H1 (cell line): Measurements from ENCODE around the gene GRM8. TPM values are rescaled to one million over a fixed set of nuclear protein-coding genes. Genes with fewer than 3 reads are reported as not detected.

Experiments
- CTCF ChIA-PET: fragments of 300-600 bp; sonication (Branson Sonifier 250); formaldehyde crosslinking; loops from one replicate; lab custom pipeline; 2021; ENCODE audit not compliant: partially characterized antibody; lab: Charles Lee
- POLR2A ChIA-PET: fragments of 300-600 bp; sonication (Branson Sonifier 250); formaldehyde crosslinking; loops from one replicate; lab custom pipeline; 2021; ENCODE audit warnings: inconsistent platforms; ENCODE audit not compliant: partially characterized antibody; lab: Charles Lee
- DNase-seq, 2 experiments: peaks; one replicate each; pipeline versions ENCODE4 v3.0.0 to v3.0.0-alpha.2; 2010 to 2022; ENCODE audit warnings: low spot score in 2 of 2, low read depth in 1 of 2, mixed read lengths in 1 of 2
- FAIRE-seq: peaks from 2 replicates; lab custom pipeline; 2011; peaks lifted over from hg19 to GRCh38; lab: Jason Lieb, UNC
- H2AFZ ChIP-seq: 2 replicates; pipeline ENCODE4 v1.8.1; 2012; ENCODE audit warnings: low read length, inconsistent platforms
- H2AK5ac ChIP-seq: 2 replicates; pipeline ENCODE4 v1.6.1; 2013; ENCODE audit warnings: low read depth, low read length
- H2BK120ac ChIP-seq: replicated peaks from 2 replicates; pipeline ENCODE3; 2013; ENCODE audit warnings: low read depth, low read length, inconsistent platforms
- H2BK12ac ChIP-seq: 2 replicates; pipeline ENCODE4 v1.6.1; 2013; ENCODE audit warnings: low read depth, low read length
- H2BK15ac ChIP-seq: 2 replicates; pipeline ENCODE4 v1.6.1; 2013; ENCODE audit warnings: low read length
- H2BK20ac ChIP-seq: 2 replicates; pipeline ENCODE4 v1.6.1; 2013; ENCODE audit warnings: low read length
- H2BK5ac ChIP-seq: 2 replicates; pipeline ENCODE4 v1.6.1; 2013; ENCODE audit warnings: low read depth, low read length
- H3K14ac ChIP-seq: 2 replicates; pipeline ENCODE4 v1.6.1; 2013; ENCODE audit warnings: inconsistent platforms; ENCODE audit not compliant: insufficient read length
- H3K18ac ChIP-seq: 2 replicates; pipeline ENCODE4 v1.6.1; 2013; ENCODE audit warnings: low read length; ENCODE audit errors: extremely low read depth
- H3K23ac ChIP-seq: 2 replicates; pipeline ENCODE4 v1.6.1; 2013; ENCODE audit warnings: inconsistent platforms; ENCODE audit not compliant: insufficient read length
- H3K23me2 ChIP-seq: 2 replicates; pipeline ENCODE4 v1.6.1; 2013; ENCODE audit warnings: low read depth, low read length
- H3K27ac ChIP-seq: 2 replicates; pipeline ENCODE4 v1.6.1; 2011; ENCODE audit warnings: low read depth, low read length, inconsistent platforms
- H3K27me3 ChIP-seq, 4 experiments: replicated peaks in 1 of 4; 1 replicate in 1 of 4; 2 replicates in 3 of 4; pipeline versions ENCODE4 v1.6.1 to v1.8.1; 2011 to 2013; ENCODE audit warnings: low read length in 3 of 4, mild to moderate bottlenecking in 3 of 4, inconsistent platforms in 2 of 4, mixed read lengths in 2 of 4, moderate library complexity in 1 of 4; ENCODE audit not compliant: control insufficient read depth in 3 of 4, insufficient read depth in 3 of 4; ENCODE audit errors: extremely low read depth in 1 of 4
- H3K36me3 ChIP-seq, 4 experiments: 2 replicates each; pipeline versions ENCODE4 v1.6.1 to v1.8.1; 2011 to 2013; ENCODE audit warnings: mild to moderate bottlenecking in 4 of 4, low read length in 3 of 4, moderate library complexity in 2 of 4, control low read depth in 1 of 4, inconsistent platforms in 1 of 4; ENCODE audit not compliant: insufficient read depth in 4 of 4, control insufficient read depth in 2 of 4
- H3K4ac ChIP-seq: replicated peaks from 2 replicates; pipeline ENCODE3; 2013; ENCODE audit warnings: low read length, low read depth, mixed read lengths, inconsistent platforms; ENCODE audit not compliant: insufficient read length
- H3K4me1 ChIP-seq, 4 experiments: replicated peaks in 1 of 4; 1 replicate in 1 of 4; 2 replicates in 3 of 4; pipeline versions ENCODE4 v1.6.1 to v1.8.1; 2011 to 2013; ENCODE audit warnings: low read length in 3 of 4, inconsistent platforms in 2 of 4, mixed read lengths in 1 of 4; ENCODE audit not compliant: insufficient read depth in 4 of 4, control insufficient read depth in 3 of 4
- H3K4me2 ChIP-seq, 2 experiments: 2 replicates each; pipeline versions ENCODE4 v1.6.1 to v1.8.1; 2011 to 2013; ENCODE audit warnings: low read depth in 2 of 2, low read length in 2 of 2, control low read depth in 1 of 2, inconsistent platforms in 1 of 2, mild to moderate bottlenecking in 1 of 2; ENCODE audit not compliant: insufficient read depth in 1 of 2
- H3K4me3 ChIP-seq, 4 experiments: fragments of 200-600, 300-600 bp in 1 of 4; sonication (generic), shearing (Covaris generic), sonication (Bioruptor Twin) in 1 of 4; 2 replicates each; pipeline versions ENCODE4 v1.5.1 to v1.8.1; 2011 to 2016; ENCODE audit warnings: low read length in 4 of 4, low read depth in 3 of 4, control low read depth in 2 of 4, inconsistent platforms in 2 of 4, mild to moderate bottlenecking in 2 of 4, mixed read lengths in 1 of 4, moderate library complexity in 1 of 4; ENCODE audit not compliant: insufficient read depth in 2 of 4; ENCODE audit errors: extremely low read depth in 1 of 4
- H3K56ac ChIP-seq: replicated peaks from 2 replicates; pipeline ENCODE3; 2013; ENCODE audit warnings: low read depth, mild to moderate bottlenecking, mixed read lengths, low read length, inconsistent platforms; ENCODE audit not compliant: insufficient read length
- H3K79me1 ChIP-seq: 2 replicates; pipeline ENCODE4 v1.6.1; 2013; ENCODE audit warnings: low read depth, low read length, control low read depth
- H3K79me2 ChIP-seq, 2 experiments: 2 replicates each; pipeline versions ENCODE4 v1.6.1 to v1.8.1; 2012 to 2013; ENCODE audit warnings: low read length in 2 of 2, mild to moderate bottlenecking in 2 of 2, inconsistent platforms in 1 of 2; ENCODE audit not compliant: insufficient read depth in 2 of 2, control insufficient read depth in 1 of 2
- H3K9ac ChIP-seq, 4 experiments: replicated peaks in 1 of 4; 1 replicate in 1 of 4; 2 replicates in 3 of 4; pipeline versions ENCODE4 v1.6.1 to v1.8.1; 2011 to 2013; ENCODE audit warnings: low read depth in 3 of 4, low read length in 3 of 4, control low read depth in 2 of 4, mild to moderate bottlenecking in 2 of 4, moderate library complexity in 2 of 4, inconsistent platforms in 1 of 4; ENCODE audit errors: extremely low read depth in 1 of 4
- H3K9me3 ChIP-seq, 2 experiments: 2 replicates each; pipeline versions ENCODE4 v1.6.1 to v1.8.1; 2012 to 2013; ENCODE audit warnings: mild to moderate bottlenecking in 2 of 2, moderate library complexity in 2 of 2, control low read depth in 1 of 2, inconsistent platforms in 1 of 2, low read depth in 1 of 2, low read length in 1 of 2, mixed read lengths in 1 of 2; ENCODE audit not compliant: insufficient read depth in 2 of 2
- H4K20me1 ChIP-seq, 2 experiments: replicated peaks in 1 of 2; 2 replicates each; pipeline versions ENCODE3 to v1.8.1; 2011 to 2013; ENCODE audit warnings: inconsistent platforms in 2 of 2, low read length in 2 of 2, mild to moderate bottlenecking in 1 of 2; ENCODE audit not compliant: insufficient read depth in 2 of 2, control insufficient read depth in 1 of 2
- H4K5ac ChIP-seq: 2 replicates; pipeline ENCODE4 v1.6.1; 2013; ENCODE audit warnings: low read length, low read depth, mixed read lengths, inconsistent platforms; ENCODE audit not compliant: insufficient read length
- H4K8ac ChIP-seq: 2 replicates; pipeline ENCODE4 v1.8.0; 2013; ENCODE audit warnings: mild to moderate bottlenecking, moderate library complexity, low read length, inconsistent platforms; ENCODE audit not compliant: insufficient read depth; ENCODE audit errors: extremely low read depth
- H4K91ac ChIP-seq: replicated peaks from 2 replicates; pipeline ENCODE3; 2013; ENCODE audit warnings: low read length, mixed read lengths, inconsistent platforms; ENCODE audit not compliant: insufficient read length
- KDM1A ChIP-seq: fragments of 200-600, 300-600 bp; sonication (generic); IDR thresholded peaks from 2 replicates; pipeline ENCODE4 v1.7.1; 2016; ENCODE audit warnings: mild to moderate bottlenecking, low read length, borderline replicate concordance
- NANOG ChIP-seq: IDR thresholded peaks from 2 replicates; pipeline ENCODE4 v1.6.1; 2011; ENCODE audit warnings: low read length, low read depth, mild to moderate bottlenecking, inconsistent platforms; ENCODE audit not compliant: insufficient read depth, poor library complexity, severe bottlenecking
- POLR2A ChIP-seq, 2 experiments: IDR thresholded peaks; 1 replicate in 1 of 2; 2 replicates in 1 of 2; pipeline ENCODE4 v1.6.1; 2011; ENCODE audit warnings: low read depth in 2 of 2, low read length in 2 of 2, mild to moderate bottlenecking in 2 of 2; ENCODE audit errors: control extremely low read depth in 1 of 2
- RAD21 ChIP-seq, 2 experiments: IDR thresholded peaks in 1 of 2; conservative IDR thresholded peaks in 1 of 2; 2 replicates each; pipeline ENCODE4 v1.6.1; 2011; ENCODE audit warnings: low read depth in 2 of 2, low read length in 2 of 2, improper control_type of control experiment in 1 of 2, inconsistent platforms in 1 of 2, mild to moderate bottlenecking in 1 of 2, moderate library complexity in 1 of 2
- SIRT6 ChIP-seq: IDR thresholded peaks from one replicate; pipeline ENCODE4 v1.7.1; 2012; ENCODE audit warnings: low read length, inconsistent platforms
- WGBS, 2 experiments: shearing (Covaris generic) in 1 of 2; methylation state at CpG; one replicate each; pipeline versions ENCODE4 v1.1.6 to v1.1.7; 2013 to 2015; ENCODE audit warnings: low lambda C conversion rate in 2 of 2, mixed read lengths in 2 of 2, inconsistent platforms in 1 of 2, low coverage in 1 of 2, missing lambda C conversion rate in 1 of 2; ENCODE audit not compliant: insufficient replicate concordance in 2 of 2, insufficient coverage in 1 of 2, insufficient read length in 1 of 2; ENCODE audit errors: extremely low coverage in 1 of 2, missing lambda C conversion rate in 1 of 2; 5-methylcytosine and 5-hydroxymethylcytosine counted together
- polyA plus RNA-seq, 7 experiments: library from polyadenylated mRNA; depleted of rRNA in 3 of 7; stranded (reverse) in 5 of 7; unstranded in 2 of 7; fragments of >200 nt in 5 of 7; fragments of 200-250 nt in 2 of 7; gene quantifications; 1 replicate in 5 of 7; 2 replicates in 1 of 7; 4 replicates in 1 of 7; pipeline versions ENCODE4 v1.2.1 to v1.2.3, GENCODE V29; 2011 to 2013; ENCODE audit warnings: missing spikeins in 2 of 7, mixed read lengths in 2 of 7
- total RNA-seq: library from RNA; stranded (reverse); fragmentation: NEBNext Ultra II Directional; extraction: Animal tissue kit (Norgen Biotek cat#: 25700); gene quantifications from 2 replicates; pipeline ENCODE4 v1.2.1, GENCODE V29; 2021

GRM8 gene
- total and polyA plus RNA-seq, 2 of the 8 experiments (the other 6 are each of a cell fraction or from before 2014, with no cell fraction given): 2.6 to 2.8 TPM

DNA sequence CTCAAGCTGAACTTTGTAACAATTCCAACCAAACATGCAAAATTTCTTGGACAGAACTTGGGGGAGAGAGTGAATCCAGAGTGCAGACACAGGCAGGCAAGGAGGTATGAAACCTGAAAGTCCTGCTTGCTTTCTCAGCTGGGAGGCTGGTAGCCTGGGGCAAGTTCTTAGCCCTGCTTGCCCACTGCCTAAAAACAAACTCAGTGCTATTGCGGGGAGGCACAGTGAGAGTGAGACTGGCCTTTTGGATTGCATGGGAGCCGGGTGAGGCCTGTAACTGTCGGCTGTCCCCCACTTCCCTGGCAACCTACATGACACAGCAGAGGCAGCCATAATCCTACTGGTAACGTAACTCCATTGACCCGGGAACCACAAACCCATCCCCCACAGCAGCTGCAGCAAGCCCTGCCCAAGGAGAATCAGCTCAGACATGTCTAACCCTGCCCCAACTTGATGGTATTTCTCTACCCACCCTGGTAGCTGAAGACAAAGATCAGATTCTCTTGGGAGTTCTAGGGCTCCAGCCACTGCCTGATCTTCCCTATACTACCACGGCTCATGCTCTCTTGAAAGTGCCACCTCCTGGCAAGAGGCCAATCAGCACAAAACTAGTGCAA is 663.6 kb downstream of the GRM8 start:
- Histone ChIP-seq H3K79me2 (no peaks in the 10 kb centered on the region), H2BK12ac (no peak overlapping the region), H3K9ac (no peak overlapping the region), H3K23ac (no peak overlapping the region), H3K27me3 (no peaks in the 10 kb centered on the region), H3K23me2 (no peaks in the 10 kb centered on the region), H3K18ac (no peak overlapping the region), H4K91ac (no peak overlapping the region), H3K56ac (no peak overlapping the region), H3K79me1 (no peaks in the 10 kb centered on the region), H2BK15ac (no peak overlapping the region), H3K14ac (no peak overlapping the region), H3K4me3 (no peak overlapping the region), H2BK5ac (no peak overlapping the region), H3K27ac (no peak overlapping the region), H3K36me3 (no peaks in the 10 kb centered on the region), H2AK5ac (no peak overlapping the region), H4K8ac (no peak overlapping the region), H4K5ac (no peak overlapping the region), H3K4ac (no peak overlapping the region), H2AFZ (no peak overlapping the region), H4K20me1 (no peaks in the 10 kb centered on the region), H3K4me2 (no peak overlapping the region), H2BK20ac (no peak overlapping the region), H3K4me1 (peaks cover 0 to 2% (median 0%) of the 10 kb centered on the region in 4 experiments; a peak in 1 of 7 replicates), H3K9me3 (peaks cover 3% of the 10 kb centered on the region in 2 experiments; a peak in 1 of 4 replicates), H2BK120ac (no peak overlapping the region)
- 96% methylated on average over 6 of the region's 6 CpGs; no CpG with 5 or more reads in 1 of the 2 experiments for WGBS, 2 experiments
- ChIA-PET POLR2A (no interaction called here), CTCF (no interaction called here)
- FAIRE-seq (no peak), DNase-seq (no peak)
- TF ChIP-seq RAD21 (IDR thresholded peaks at IDR 0.05 in 1 of 2, conservative IDR thresholded peaks at IDR 0.05 in 1 of 2; ENCODE audit: low read depth in 2 of 2, low read length in 2 of 2) (no peak), SIRT6 (no peak), NANOG (no peak), KDM1A (no peak), POLR2A (IDR thresholded peaks at IDR 0.05; ENCODE audit: control extremely low read depth in 1 of 2, low read depth in 2 of 2, low read length in 2 of 2) (no peak)
